Adipocyte (in vitro differentiated cells): ENCODE data around the gene LY6G6D.

ENCODE experiments used
- DNase-seq: peaks from one replicate; pipeline ENCODE4 v3.0.0-alpha.2; 2015; ENCODE audit warnings: low read depth
- H3K27me3 ChIP-seq: replicated peaks from 2 replicates; pipeline ENCODE4 v1.7.0; 2013; ENCODE audit warnings: mild to moderate bottlenecking, low read length, moderate library complexity; ENCODE audit not compliant: control insufficient read depth, insufficient read depth
- H3K36me3 ChIP-seq: 2 replicates; pipeline ENCODE4 v1.7.0; 2013; ENCODE audit warnings: low read length, mild to moderate bottlenecking, moderate library complexity; ENCODE audit not compliant: control insufficient read depth, insufficient read depth, severe bottlenecking
- H3K4me1 ChIP-seq: 2 replicates; pipeline ENCODE4 v1.7.0; 2013; ENCODE audit warnings: mild to moderate bottlenecking, low read length, moderate library complexity; ENCODE audit not compliant: control insufficient read depth, insufficient read depth
- H3K4me3 ChIP-seq: 2 replicates; pipeline ENCODE4 v1.7.0; 2013; ENCODE audit warnings: mild to moderate bottlenecking, low read length, moderate library complexity
- H3K9ac ChIP-seq: 2 replicates; pipeline ENCODE4 v1.7.0; 2013; ENCODE audit warnings: mild to moderate bottlenecking, low read length, moderate library complexity
- H3K9me3 ChIP-seq: 2 replicates; pipeline ENCODE4 v1.7.0; 2013; ENCODE audit warnings: mild to moderate bottlenecking, low read length, moderate library complexity; ENCODE audit not compliant: control insufficient read depth

Gene LY6G6D

DNA sequence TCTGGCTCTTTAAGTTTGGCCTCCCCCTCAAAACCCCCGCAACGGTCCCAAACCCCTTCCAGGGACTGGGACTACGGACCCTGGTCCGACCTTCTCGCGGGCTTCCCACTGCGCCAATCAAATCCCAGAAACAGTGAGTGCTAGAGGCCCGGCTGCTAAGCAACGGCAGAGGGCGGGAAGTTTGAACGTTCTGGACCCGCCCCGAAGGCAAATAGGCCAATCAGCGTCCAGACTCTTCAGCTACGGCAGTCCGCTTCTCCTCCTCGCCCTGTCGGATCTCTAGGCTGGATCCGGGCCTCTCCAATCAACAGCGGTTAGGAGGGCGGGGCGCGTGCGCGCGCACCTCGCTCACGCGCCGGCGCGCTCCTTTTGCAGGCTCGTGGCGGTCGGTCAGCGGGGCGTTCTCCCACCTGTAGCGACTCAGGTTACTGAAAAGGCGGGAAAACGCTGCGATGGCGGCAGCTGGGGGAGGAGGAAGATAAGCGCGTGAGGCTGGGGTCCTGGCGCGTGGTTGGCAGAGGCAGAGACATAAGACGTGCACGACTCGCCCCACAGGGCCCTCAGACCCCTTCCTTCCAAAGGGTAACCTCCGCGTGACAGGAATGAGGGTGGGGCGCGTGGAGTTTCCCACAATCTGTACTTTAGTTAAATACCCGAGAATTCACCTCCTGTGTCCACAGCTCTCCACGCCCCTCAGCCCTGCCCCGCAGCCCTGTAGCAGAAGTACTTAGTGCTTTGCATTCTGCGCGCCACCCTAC lies 24.7 kb downstream of the LY6G6D start, which contains the start of gene MSH5:
MSH5 (plus strand) TSS at position 367 of the 758 bp plus-strand sequence. CDS start 462 bp downstream, outside the sequence.
- H3K4me1 ChIP-seq: peaks cover 43% of the 10 kb centered on the region
- no peaks in the 10 kb centered on the region for H3K36me3 ChIP-seq
- H3K9me3 ChIP-seq: no peaks in the 10 kb centered on the region
- peak; percentile 100 for DNase-seq
- H3K4me3 ChIP-seq: peak within 1 kb of the TSS; percentile 91
- H3K27me3 ChIP-seq: no peaks in the 10 kb centered on the region
- H3K9ac ChIP-seq: peak within 1 kb of the TSS; percentile 84

DNA sequence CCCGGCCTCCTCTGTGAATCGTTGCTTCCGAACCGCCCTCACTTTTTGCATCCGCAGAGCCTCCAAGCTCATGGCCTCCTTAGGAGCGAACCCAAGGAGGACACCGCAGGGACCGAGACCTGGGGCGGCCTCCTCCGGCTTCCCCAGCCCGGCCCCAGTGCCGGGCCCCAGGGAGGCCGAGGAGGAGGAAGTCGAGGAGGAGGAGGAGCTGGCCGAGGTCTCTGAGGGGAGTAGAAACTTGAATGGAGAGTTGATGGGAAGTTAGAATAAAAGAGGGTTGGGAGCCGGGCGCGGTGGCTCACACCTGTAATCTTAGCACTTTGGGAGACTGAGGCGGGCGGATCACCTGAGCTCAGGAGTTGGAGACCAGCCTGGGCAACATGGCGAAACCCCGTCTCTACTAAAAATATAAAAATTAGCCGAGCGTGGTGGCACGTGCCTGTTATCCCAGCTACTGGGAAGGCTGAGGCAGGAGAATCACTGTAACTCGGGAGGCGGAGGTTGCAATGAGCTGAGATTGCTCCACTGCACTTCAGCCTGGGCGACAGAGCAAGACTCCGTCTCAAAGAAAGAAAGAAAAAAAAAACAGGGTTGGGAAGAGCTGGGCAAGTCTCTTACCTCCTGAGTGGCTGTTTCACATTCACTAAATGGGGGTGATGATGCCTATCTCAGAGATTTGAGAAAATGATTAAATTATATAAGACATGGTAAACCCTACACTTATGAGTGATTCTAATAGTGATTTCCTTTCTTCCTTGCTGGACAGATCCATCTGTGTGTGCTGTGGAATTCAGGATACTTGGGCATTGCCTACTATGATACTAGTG lies 25.5 kb downstream of the LY6G6D start:
- Histone ChIP-seq H3K9me3 (no peaks in the 10 kb centered on the region), H3K36me3 (no peaks in the 10 kb centered on the region), H3K4me1 (peaks cover 38% of the 10 kb centered on the region), H3K4me3 (peak overlapping the region; percentile 91), H3K27me3 (no peaks in the 10 kb centered on the region), H3K9ac (peak overlapping the region; percentile 84)
- DNase-seq: no peak

DNA sequence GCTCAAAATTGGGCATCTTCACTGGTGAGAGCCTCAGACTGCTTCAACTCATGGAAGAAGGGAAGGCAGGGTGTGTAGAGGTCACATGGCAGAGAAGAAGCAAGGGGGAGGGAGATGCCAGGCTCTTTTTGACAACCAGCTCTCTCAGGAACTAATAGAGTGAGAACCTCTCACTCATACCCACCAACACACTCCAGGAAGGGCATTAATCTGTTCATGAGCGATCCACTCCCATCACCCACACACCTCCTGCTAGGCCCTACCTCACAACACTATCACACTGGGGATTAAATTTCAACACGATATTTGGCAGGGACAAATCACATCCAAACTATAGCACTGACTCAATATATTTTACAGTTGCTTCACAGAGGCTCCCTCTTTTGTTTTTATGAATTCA lies 26.7 kb downstream of the LY6G6D start:
- H3K9me3 ChIP-seq: no peaks in the 10 kb centered on the region
- H3K4me1 ChIP-seq: peaks cover 34% of the 10 kb centered on the region
- H3K9ac ChIP-seq: no peak overlapping the region
- no peak overlapping the region for H3K4me3 ChIP-seq
- H3K36me3 ChIP-seq: no peaks in the 10 kb centered on the region
- no peak for DNase-seq
- H3K27me3 ChIP-seq: no peaks in the 10 kb centered on the region

DNA sequence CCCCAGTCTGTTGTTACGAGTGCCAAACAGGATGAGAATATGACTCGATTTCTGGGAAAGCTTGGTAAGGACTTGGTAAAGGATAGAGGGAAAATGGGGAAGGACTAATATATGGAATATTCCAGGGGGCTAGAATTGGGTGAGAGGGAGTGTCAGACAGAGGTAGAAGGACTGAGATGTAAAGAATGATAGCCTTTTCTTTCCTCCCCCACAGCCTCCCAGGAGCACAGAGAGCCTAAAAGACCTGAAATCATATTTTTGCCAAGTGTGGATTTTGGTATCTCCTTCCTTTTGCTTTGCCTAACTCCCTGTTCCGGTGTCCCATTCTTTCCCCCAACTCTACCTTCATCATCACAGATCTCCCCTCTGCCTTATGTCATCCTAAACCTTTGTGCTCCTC lies 27.7 kb downstream of the LY6G6D start:
- Histone ChIP-seq H3K4me3 (no peak overlapping the region), H3K36me3 (no peaks in the 10 kb centered on the region), H3K27me3 (no peaks in the 10 kb centered on the region), H3K4me1 (peaks cover 31% of the 10 kb centered on the region), H3K9me3 (no peaks in the 10 kb centered on the region), H3K9ac (no peak overlapping the region)
- DNase-seq: no peak

DNA sequence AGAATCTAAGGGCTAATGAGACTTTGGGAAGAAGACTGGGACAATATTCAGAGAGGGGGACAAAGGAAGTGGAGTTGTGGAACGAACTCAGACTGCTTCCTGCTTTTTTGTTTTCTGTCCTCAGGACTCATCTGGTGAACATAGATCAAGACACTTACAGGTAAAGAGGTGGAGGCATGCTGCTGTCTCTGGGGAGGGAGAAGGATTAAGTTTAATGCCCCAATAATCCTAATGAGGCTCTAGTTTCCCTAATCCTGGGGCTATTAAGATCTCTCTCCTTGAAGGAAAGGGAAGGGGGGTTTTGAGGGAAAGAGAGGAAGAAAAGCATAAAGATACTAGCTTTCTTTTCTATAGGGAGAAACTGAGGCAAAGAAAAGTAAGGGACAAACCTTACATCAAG lies 29.3 kb downstream of the LY6G6D start:
- Histone ChIP-seq H3K9me3 (no peaks in the 10 kb centered on the region), H3K27me3 (no peaks in the 10 kb centered on the region), H3K9ac (no peak overlapping the region), H3K36me3 (no peaks in the 10 kb centered on the region), H3K4me1 (peaks cover 19% of the 10 kb centered on the region), H3K4me3 (no peak overlapping the region)
- DNase-seq: no peak

DNA sequence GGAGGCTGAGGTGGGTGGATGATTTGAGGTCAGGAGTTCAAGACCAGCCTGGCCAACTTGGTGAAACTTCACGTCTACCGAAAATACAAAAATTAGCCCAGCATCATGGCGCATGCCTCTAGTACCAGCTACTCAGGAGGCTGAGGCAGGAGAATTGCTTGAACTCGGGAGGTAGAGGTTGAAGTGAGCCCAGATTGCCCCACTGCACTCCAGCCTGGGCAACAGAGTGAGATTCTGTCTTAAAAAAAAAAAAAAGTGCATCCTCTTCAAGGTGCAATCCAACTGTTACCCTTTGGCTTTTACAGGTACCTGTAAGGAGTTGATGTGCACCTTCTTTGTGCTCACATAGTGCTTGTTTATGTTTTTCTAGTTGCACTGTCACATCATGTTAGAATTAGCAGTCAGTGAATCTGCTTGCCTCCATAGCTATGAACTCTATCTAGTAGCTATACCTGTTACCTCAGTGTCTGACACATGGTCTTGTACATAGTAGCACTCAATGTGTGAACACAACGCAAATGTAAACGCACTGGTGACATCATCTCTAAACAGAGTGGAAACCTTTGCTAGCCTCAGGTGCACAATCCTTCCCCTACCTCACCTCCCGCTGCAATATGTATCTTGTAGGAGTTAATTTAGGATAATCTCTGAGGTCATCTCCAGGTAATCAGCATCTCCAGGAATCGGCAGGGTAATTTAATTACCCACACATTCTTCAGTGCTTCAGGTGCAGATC lies 34.3 kb downstream of the LY6G6D start:
- Histone ChIP-seq H3K4me3 (no peak overlapping the region), H3K27me3 (no peaks in the 10 kb centered on the region), H3K9ac (no peak overlapping the region), H3K4me1 (peaks cover 15% of the 10 kb centered on the region), H3K9me3 (no peaks in the 10 kb centered on the region), H3K36me3 (no peaks in the 10 kb centered on the region)
- no peak for DNase-seq

DNA sequence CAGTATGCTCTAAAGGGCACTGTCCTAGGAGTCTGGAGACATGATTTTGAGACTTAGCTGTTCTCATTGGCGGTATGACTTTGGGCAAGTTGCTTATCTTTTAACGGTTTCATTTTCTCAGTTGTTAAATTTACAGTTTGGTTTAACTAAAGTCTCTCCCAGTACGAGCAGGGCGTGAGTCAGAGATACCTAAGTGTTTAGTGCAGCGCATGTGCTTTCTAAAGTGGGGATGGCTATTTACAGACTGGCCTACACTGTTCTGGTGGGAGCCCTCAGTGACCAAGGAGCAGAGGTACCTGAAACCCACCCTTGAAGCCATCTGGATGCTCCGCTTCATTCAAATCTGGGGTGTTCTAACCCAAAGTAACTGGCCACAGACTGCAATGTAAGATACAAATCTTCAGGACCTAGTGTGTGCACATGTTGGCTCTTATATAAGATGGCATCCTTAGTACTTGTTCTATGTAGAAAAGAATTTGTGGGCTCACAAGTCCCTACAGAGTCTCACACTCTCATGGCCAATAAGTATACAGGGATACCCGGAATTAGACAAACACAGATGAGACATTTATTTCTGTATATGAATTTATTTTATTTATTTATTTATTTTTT lies 35.4 kb downstream of the LY6G6D start:
- no peaks in the 10 kb centered on the region for H3K27me3 ChIP-seq
- no peaks in the 10 kb centered on the region for H3K9me3 ChIP-seq
- H3K4me3 ChIP-seq: no peak overlapping the region
- peaks cover 15% of the 10 kb centered on the region for H3K4me1 ChIP-seq
- H3K36me3 ChIP-seq: no peaks in the 10 kb centered on the region
- H3K9ac ChIP-seq: no peak overlapping the region
- no peak for DNase-seq

DNA sequence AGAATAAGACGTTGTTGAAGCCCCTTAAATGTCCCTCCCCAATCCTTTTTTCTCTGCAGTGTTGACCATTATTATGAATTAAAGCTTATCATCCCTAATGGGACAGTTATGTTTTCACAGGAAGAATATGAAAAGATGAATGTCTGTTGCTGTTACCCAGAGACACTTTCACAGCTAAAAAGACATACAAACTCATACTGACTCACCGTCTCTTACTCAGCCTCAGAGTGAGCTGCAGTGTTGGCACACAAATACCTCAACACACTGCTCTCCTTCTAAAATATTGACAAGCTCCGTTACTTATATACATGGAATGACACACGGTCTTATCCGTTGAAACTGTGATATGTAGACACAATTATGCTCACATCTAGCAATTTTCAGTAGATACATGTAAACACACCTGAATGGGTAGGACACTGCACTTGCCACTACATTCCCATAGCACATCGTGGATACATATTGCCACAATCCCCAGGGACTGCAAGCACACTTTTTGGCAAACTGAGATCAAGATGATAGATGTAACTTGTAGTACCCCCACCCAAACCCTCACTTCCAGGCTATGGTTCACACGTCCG lies 37.7 kb downstream of the LY6G6D start:
- Histone ChIP-seq H3K4me1 (peaks cover 7% of the 10 kb centered on the region), H3K9me3 (no peaks in the 10 kb centered on the region), H3K4me3 (no peak overlapping the region), H3K9ac (no peak overlapping the region), H3K36me3 (no peaks in the 10 kb centered on the region), H3K27me3 (no peaks in the 10 kb centered on the region)
- peak; percentile 53 for DNase-seq

DNA sequence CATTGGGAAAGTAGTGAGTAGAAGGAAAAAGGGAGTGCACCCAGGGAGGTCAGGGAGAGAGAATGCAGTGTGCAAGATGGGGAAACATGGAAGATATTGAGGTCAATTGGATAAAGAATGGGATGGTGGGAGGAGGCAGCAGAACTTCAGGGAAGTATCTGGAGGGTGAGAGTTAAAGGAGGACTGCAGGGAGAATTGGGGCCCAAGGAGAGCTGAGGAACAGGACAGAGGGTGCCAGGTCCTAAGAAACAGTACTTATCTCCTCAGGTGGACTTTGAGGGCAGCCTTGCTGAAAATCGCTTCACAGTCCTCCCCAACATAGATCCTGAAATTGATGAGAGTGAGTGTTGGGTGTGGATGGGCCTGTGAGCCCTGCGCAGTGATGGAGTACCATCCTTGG lies 43.1 kb downstream of the LY6G6D start:
- Histone ChIP-seq H3K9ac (no peak overlapping the region), H3K27me3 (no peaks in the 10 kb centered on the region), H3K4me1 (no peaks in the 10 kb centered on the region), H3K4me3 (no peak overlapping the region), H3K9me3 (no peaks in the 10 kb centered on the region), H3K36me3 (no peaks in the 10 kb centered on the region)
- no peak for DNase-seq

DNA sequence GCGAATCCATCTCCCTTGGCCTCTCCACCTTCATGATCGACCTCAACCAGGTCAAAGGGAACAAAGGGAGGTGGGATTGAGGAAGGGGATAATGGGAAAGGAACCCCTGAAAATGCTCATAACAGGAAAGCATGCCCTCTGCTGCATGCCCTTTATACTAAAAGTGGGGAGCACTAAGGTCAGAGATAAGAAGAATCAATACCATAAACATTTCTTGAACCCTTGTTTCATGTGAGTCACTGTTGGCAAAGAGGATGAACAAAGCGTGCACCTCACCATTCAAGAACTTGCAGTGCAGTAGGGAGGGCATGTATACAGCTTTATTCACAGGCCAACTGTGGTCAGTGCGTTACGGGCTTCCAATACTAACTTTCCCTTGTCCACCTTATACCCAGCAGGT lies 45.6 kb downstream of the LY6G6D start:
- Histone ChIP-seq H3K4me3 (no peak overlapping the region), H3K4me1 (no peaks in the 10 kb centered on the region), H3K27me3 (peaks cover under 1% of the 10 kb centered on the region), H3K9me3 (no peaks in the 10 kb centered on the region), H3K9ac (no peak overlapping the region), H3K36me3 (no peaks in the 10 kb centered on the region)
- DNase-seq: no peak
